Heart right ventricle (tissue), 16 donors: ENCODE measurements around the gene SELENON. TPM values are rescaled to one million over a fixed set of nuclear protein-coding genes. Genes with fewer than 3 reads are reported as not detected.
A peak's percentile ranks its signal among the peaks of the same experiment; 100 is the strongest.

Source experiments
- ATAC-seq, 8 donors: fragments of 200-7000 bp; cut with Tn5 transposase; one replicate each; pipeline ENCODE4 v1.9.1; 2020; ENCODE audit warnings: mild to moderate bottlenecking in 8 of 8, moderate library complexity in 8 of 8, moderate number of reproducible peaks in 1 of 8
- DNase-seq, 2 donors: peaks; one replicate each; pipeline ENCODE4 v3.0.0-alpha.2; 2020
- H3K27ac ChIP-seq, 10 donors: fragments of 200-600 bp; sonication (generic) in 2 of 10; one replicate each; pipeline versions ENCODE4 v1.5.0 to v1.8.0; 2020 to 2022; ENCODE audit warnings: mild to moderate bottlenecking in 3 of 10
- H3K27me3 ChIP-seq, 7 donors: fragments of 200-600 bp; one replicate each; pipeline ENCODE4 v1.8.0; 2021 to 2022; ENCODE audit warnings: mild to moderate bottlenecking in 2 of 7
- H3K36me3 ChIP-seq, 9 donors: fragments of 200-600 bp; sonication (generic) in 1 of 9; one replicate each; pipeline versions ENCODE4 v1.5.0 to v1.8.0; 2020 to 2022; ENCODE audit warnings: mild to moderate bottlenecking in 2 of 9
- H3K4me1 ChIP-seq, 9 donors: fragments of 200-600 bp; sonication (generic) in 1 of 9; one replicate each; pipeline versions ENCODE4 v1.5.0 to v1.8.0; 2020 to 2022; ENCODE audit warnings: mild to moderate bottlenecking in 4 of 9
- H3K4me3 ChIP-seq, 10 donors: fragments of 200-600 bp; sonication (generic) in 2 of 10; one replicate each; pipeline versions ENCODE4 v1.5.0 to v1.8.0; 2020 to 2022; ENCODE audit warnings: mild to moderate bottlenecking in 7 of 10, moderate library complexity in 2 of 10
- H3K9me3 ChIP-seq, 11 donors: fragments of 200-600 bp in 10 of 11; sonication (generic) in 2 of 11; one replicate each; pipeline versions ENCODE4 v1.5.0 to v1.8.0; 2013 to 2022; ENCODE audit warnings: mild to moderate bottlenecking in 2 of 11, control low read depth in 1 of 11, moderate library complexity in 1 of 11
- CTCF ChIP-seq, 9 donors: fragments of 200-600 bp; sonication (generic) in 2 of 9; IDR thresholded peaks; one replicate each; pipeline versions ENCODE4 v1.5.0 to v1.8.0; 2021 to 2022; ENCODE audit warnings: antibody characterized with exemption in 9 of 9, mild to moderate bottlenecking in 5 of 9, moderate library complexity in 1 of 9
- WGBS, 2 donors: extraction: QIAGEN DNeasy Blood & Tissue Kit; methylation state at CpG; one replicate each; pipeline ENCODE4 v1.1.7; 2013; ENCODE audit warnings: inconsistent platforms in 1 of 2; 5-methylcytosine and 5-hydroxymethylcytosine counted together
- intact Hi-C, 10 donors: fragments of 100-400 bp; cut with DNase I; formaldehyde crosslinking; loops; one replicate each; pipeline versions ENCODE4 v1.11.1 to v1.14.2; 2022
- polyA plus RNA-seq, 2 donors: library from polyadenylated mRNA; stranded (reverse); fragments of 200-250 nt; gene quantifications; one replicate each; pipeline ENCODE4 v1.2.3, GENCODE V29; 2013
- total RNA-seq, 10 donors: library from RNA; stranded (reverse); fragmentation: NEBNext Ultra II Directional in 3 of 10; extraction: Animal tissue kit (Norgen Biotek cat#: 25700) in 3 of 10; gene quantifications; one replicate each; pipeline versions ENCODE4 v1.2.1 to v1.2.4, GENCODE V29; 2021 to 2023
- donor health status: Arrhythmogenic right ventricular cardiomyopathy.
- donor health status: ischemic (EF 13 %, LVEDD 7.1; RV severe dilation, severe dysfunction).
- donor health status: healthy with polysubstance abuse.
- donor health status: DM: no; HTN: yes; CAD: no.
- donor health status: DM: no; HTN: no; CAD: no.
- donor health status: ischemic (EF 25% LVEDD 6.9; RV normal size, moderate dysfunction).
- donor health status: ischemic (EF 25% LVEDD 5.7; RV mildly dilated, moderate dysfunction).
- donor health status: healthy.
- donor health status: DM: yes; HTN: yes; CAD: no.
- donor health status: Ischemic cardiomyopathy.
- donor health status: ischemic (EF 35%, LVEDD 5.7; RV mildly dilated, moderate dysfunction).
- donor health status: nonischemic (EF 11% LVEDD 7.7; RV severe dilation, severe dysfunction).
- donor health status: DM: yes; HTN: yes; CAD: no.
- donor health status: PGD.
- donor health status: ischemic (EF 29% LVEDD 5.4; RV normal size, mild dysfunction).
- donor health status: nonischemic (EF 23%, LVEDD 6.1; RV moderate dilation, normal function).

SELENON gene
- total and polyA plus RNA-seq, 12 donors: 32.5 to 75.1 (median 44.5) TPM

GRCh38 chr1:25793585-25794170 lies 6.3 kb upstream of the SELENON start:
- WGBS, 2 donors: 68 to 78% methylated on average over 7 of the region's 7 CpGs
- peak overlapping the region in 2 of 10 donors; percentile 28 to 56 for H3K27ac ChIP-seq

DNA sequence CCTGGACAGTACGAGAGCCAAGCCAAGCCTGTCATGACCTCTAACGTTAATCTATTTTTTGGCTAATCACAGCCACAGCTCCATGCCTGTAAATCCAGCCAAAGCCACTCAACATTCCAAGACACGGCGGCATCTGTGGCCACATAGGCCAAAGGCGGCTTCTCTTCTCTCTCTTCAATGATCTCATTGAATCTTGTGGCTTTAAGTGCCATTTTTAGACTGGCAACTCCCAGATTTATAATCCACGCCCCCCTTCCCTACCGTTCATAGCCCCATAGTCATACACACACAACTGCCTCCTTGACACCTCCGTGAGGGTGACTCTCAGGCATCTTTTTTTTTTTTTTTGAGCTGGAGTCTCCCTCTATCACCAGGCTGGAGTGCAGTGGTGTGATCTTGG lies 5.7 kb upstream of the SELENON start:
- H3K4me3 ChIP-seq: no peak overlapping the region
- intact Hi-C loops: loop anchor here in 4 of 10 donors (10.0 kb wide), 3 partner anchors 50 to 100 kb away; no protein-coding TSS in a partner anchor
- H3K9me3 ChIP-seq: no peaks in the 10 kb centered on the region
- 40 to 43% methylated on average over 8 of the region's 8 CpGs for WGBS, 2 donors
- H3K36me3 ChIP-seq: no peaks in the 10 kb centered on the region
- no peak for TF ChIP-seq CTCF (IDR thresholded peaks at IDR 0.05)
- H3K4me1 ChIP-seq: peaks cover 6 to 43% (median 20%) of the 10 kb centered on the region in 9 donors
- H3K27ac ChIP-seq: peak overlapping the region in 2 of 10 donors; percentile 28 to 56
- no peak for DNase-seq
- ATAC-seq: no peak
- H3K27me3 ChIP-seq: no peaks in the 10 kb centered on the region

More at GRCh38 chr1:25793585-25794170, 6.3 kb upstream of the SELENON start:
- no peaks in the 10 kb centered on the region for H3K9me3 ChIP-seq
- intact Hi-C loops: loop anchor here in 4 of 10 donors (10.0 kb wide), 3 partner anchors 49 to 99 kb away; no protein-coding TSS in a partner anchor
- no peak overlapping the region for H3K4me3 ChIP-seq
- no peaks in the 10 kb centered on the region for H3K27me3 ChIP-seq
- no peaks in the 10 kb centered on the region for H3K36me3 ChIP-seq
- ATAC-seq: no peak
- H3K4me1 ChIP-seq: peaks cover 5 to 36% (median 17%) of the 10 kb centered on the region in 9 donors
- DNase-seq: no peak
- no peak for TF ChIP-seq CTCF (IDR thresholded peaks at IDR 0.05)

DNA sequence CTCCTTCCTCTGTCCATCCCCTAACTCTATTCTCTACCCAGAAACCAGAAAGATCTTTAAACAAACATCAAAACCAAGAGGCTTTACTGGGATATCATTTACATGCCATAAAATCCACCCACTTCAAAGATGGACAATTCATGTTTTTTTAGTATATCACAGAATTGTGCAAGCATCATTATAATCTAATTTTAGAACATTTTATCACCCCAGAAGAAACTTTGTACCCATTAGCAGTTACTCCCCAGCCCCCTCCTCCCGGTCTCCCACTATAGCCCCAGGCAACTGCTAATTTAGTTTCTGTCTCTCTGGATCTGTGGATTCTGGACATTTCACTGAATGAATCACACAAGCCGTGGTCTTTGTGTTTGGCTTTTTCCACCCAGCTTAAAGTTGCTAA lies 4.8 kb upstream of the SELENON start:
- no peak overlapping the region for H3K4me3 ChIP-seq
- TF ChIP-seq CTCF (IDR thresholded peaks at IDR 0.05): no peak
- ATAC-seq (no peak), DNase-seq (no peak)
- no peaks in the 10 kb centered on the region for H3K36me3 ChIP-seq
- H3K27ac ChIP-seq: no peak overlapping the region
- intact Hi-C loops: loop anchor here in 9 of 10 donors (5.0 to 10.0 kb wide), 9 partner anchors 48 to 293 kb away; no protein-coding TSS in a partner anchor
- no peaks in the 10 kb centered on the region for H3K9me3 ChIP-seq
- H3K27me3 ChIP-seq: no peaks in the 10 kb centered on the region
- 90 to 95% methylated on average over 2 of the region's 2 CpGs for WGBS, 2 donors
- H3K4me1 ChIP-seq: peaks cover 10 to 48% (median 24%) of the 10 kb centered on the region in 9 donors

- Histone ChIP-seq H3K27me3 (no peaks in the 10 kb centered on the region), H3K4me1 (peaks cover 15 to 55% (median 32%) of the 10 kb centered on the region in 9 donors), H3K4me3 (no peak overlapping the region), H3K27ac (peak overlapping the region in 7 of 10 donors; percentile 27 to 58 (median 41)), H3K9me3 (no peaks in the 10 kb centered on the region), H3K36me3 (no peaks in the 10 kb centered on the region)
- ATAC-seq (peak in 3 of 8 donors; percentile 5 to 40 (median 23)), DNase-seq (no peak)
- 75 to 77% methylated on average over 22 of the region's 22 CpGs for WGBS, 2 donors
- intact Hi-C loops: loop anchor here (2.0 to 10.0 kb wide), 11 partner anchors 49 to 294 kb away; no protein-coding TSS in a partner anchor
- no peak for TF ChIP-seq CTCF (IDR thresholded peaks at IDR 0.05)
Measured at GRCh38 chr1:25795946-25796810, 3.8 kb upstream of the SELENON start.
